GM12874 (cell line): ENCODE measurements around the gene STPG4.

Source experiments
- TF ChIP-seq, protein P1 (sequence below): IDR thresholded peaks from 2 replicates; pipeline ENCODE4 v1.5.1; 2011; ENCODE audit warnings: low read depth, mild to moderate bottlenecking, control low read depth, low read length, moderate library complexity; ENCODE audit not compliant: insufficient read depth

Gene STPG4

DNA sequence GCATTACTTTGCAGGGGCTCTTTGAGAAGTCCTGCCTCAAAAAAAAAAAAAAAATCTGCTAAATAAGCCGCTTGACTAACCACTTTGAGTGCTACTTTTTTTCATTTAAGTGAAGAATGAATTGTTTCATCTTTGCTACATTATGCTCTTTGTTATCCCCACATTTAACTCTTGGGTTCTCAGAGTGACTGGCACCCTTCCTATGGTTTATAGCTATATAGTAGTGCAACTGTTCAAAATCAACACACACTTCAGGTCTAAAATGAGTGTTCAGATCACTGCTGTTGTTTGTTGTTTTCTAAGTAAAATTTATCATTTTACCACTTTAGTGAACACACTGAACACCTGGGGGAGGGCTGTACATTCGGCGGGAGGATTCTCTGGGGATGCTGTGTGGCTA is 13.6 kb downstream of the STPG4 start:
- TF ChIP-seq, protein P1, sequence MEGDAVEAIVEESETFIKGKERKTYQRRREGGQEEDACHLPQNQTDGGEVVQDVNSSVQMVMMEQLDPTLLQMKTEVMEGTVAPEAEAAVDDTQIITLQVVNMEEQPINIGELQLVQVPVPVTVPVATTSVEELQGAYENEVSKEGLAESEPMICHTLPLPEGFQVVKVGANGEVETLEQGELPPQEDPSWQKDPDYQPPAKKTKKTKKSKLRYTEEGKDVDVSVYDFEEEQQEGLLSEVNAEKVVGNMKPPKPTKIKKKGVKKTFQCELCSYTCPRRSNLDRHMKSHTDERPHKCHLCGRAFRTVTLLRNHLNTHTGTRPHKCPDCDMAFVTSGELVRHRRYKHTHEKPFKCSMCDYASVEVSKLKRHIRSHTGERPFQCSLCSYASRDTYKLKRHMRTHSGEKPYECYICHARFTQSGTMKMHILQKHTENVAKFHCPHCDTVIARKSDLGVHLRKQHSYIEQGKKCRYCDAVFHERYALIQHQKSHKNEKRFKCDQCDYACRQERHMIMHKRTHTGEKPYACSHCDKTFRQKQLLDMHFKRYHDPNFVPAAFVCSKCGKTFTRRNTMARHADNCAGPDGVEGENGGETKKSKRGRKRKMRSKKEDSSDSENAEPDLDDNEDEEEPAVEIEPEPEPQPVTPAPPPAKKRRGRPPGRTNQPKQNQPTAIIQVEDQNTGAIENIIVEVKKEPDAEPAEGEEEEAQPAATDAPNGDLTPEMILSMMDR: no peak

GRCh38 chr2:47134386-47135090 is 20.6 kb downstream of the STPG4 start:
- TF ChIP-seq, protein P1: no peak

DNA sequence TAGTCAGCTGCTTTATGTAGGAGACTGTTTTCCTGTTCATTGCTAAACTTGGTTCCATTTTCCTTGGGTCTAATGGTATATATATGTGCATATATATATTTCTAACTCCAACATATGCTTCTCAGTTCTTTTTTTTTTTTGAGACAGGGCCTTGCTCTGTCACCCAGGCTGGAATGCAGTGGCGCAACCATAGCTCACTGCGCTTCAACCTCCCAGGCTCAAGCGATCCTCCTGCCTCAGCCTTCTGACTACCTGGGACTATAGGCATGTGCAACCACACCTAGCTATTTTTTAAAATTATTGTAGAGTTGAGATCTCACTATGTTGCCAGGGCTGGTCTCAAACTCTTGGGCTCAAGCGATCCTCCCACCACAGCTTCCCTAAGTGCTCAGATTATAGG is 22.1 kb downstream of the STPG4 start:
- TF ChIP-seq, protein P1: no peak

GRCh38 chr2:47129191-47129706 is 25.9 kb downstream of the STPG4 start:
- TF ChIP-seq, protein P1: no peak

- TF ChIP-seq, protein P1: no peak
Measured at GRCh38 chr2:47128705-47129104, 26.4 kb downstream of the STPG4 start.

DNA sequence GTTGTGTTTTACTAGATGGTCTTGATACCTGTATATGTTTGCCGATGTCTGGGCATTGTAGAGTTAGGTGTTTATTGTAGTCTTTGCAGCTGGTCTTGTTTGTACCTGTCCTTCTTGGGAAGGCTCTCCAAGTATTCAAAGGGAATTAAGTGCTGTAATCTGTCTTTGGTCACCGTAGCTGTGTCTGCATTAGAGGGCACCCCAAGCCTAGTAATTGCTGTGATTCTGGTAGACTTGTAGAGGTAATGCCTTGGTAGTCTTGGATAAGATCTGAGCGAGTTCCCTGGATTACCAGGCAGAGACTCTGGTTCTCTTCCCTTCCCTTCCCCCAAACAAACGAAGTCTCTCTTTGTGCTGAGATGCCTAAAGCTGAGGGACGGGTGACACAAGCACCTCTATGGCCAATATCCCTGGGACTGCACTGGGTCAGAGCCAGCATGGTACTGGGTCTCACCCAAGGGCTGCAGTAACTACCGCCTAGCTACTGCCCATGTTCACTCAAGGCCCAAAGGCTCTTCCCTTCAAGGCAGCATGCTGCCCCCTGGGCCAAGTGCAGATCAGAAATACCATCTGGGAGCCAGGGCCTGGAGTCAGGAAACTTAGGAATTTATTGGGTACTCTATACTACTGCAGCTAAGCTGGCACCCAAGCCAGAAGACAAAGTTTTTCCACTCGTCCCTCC is 27.1 kb downstream of the STPG4 start:
- TF ChIP-seq, protein P1: no peak

- TF ChIP-seq, protein P1: no peak
Measured at GRCh38 chr2:47126783-47127182, 28.3 kb downstream of the STPG4 start.
